Measurements from ENCODE around the gene CCDC61. TPM values are rescaled to one million over a fixed set of nuclear protein-coding genes. Genes with fewer than 3 reads are reported as not detected.

CCDC61 gene
- total and polyA plus RNA-seq, 2 donors (not counting 1 experiment from before 2014, with no cell fraction given): 20.6 to 30.1 TPM

DNA sequence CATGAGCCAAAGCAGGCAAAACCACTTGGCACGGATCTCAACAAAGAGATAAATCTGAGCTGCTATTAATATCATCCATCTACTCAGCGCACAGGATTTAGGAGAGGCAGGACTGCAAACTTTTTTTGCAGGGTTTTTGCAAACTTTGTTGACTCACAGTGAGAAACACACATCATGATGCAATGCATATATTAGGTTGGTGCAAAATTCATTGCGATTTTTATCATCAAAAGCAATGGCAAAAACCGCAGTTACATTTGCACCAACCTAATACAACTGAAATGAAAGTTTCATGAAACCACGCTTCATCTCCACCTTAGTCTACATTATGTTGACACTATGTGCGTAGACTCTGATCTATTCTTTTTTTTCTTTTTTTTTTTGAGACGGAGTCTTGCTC, 17.1 kb upstream of the CCDC61 start:
- Histone ChIP-seq H4K20me1 (ENCODE audit: control insufficient read depth, insufficient read depth, low read length, poor library complexity, severe bottlenecking) (no peaks in the 10 kb centered on the region), H3K4me3 (ENCODE audit: control extremely low read depth in 1 of 5, extremely low read depth in 1 of 5, insufficient read depth in 1 of 5, low read depth in 2 of 5, low read length in 4 of 5) (no peak overlapping the region), H3K27ac (ENCODE audit: low read length in 2 of 2) (no peak overlapping the region), H3K36me3 (replicated peaks in 1 of 2; ENCODE audit: control extremely low read depth in 1 of 2, control insufficient read depth in 1 of 2, extremely low read depth in 1 of 2, insufficient read depth in 2 of 2, low read length in 1 of 2) (no peaks in the 10 kb centered on the region), H3K79me2 (ENCODE audit: control insufficient read depth, insufficient read depth, low read length) (no peaks in the 10 kb centered on the region), H2AFZ (ENCODE audit: insufficient read depth, low read depth, low read length, poor library complexity, severe bottlenecking) (no peak overlapping the region), H3K9me3 (ENCODE audit: control extremely low read depth in 1 of 3, control insufficient read depth in 2 of 3, insufficient read depth in 1 of 3, low read length in 2 of 3) (peaks cover 0 to 14% (median 3%) of the 10 kb centered on the region in 3 donors), H3K27me3 (replicated peaks in 1 of 4; ENCODE audit: control extremely low read depth in 1 of 4, control insufficient read depth in 3 of 4, insufficient read depth in 4 of 4, low read length in 3 of 4) (peaks cover 0 to 39% (median 19%) of the 10 kb centered on the region in 4 experiments), H3K4me2 (replicated peaks; ENCODE audit: low read depth, low read length, poor library complexity, severe bottlenecking) (no peak overlapping the region), H3K4me1 (ENCODE audit: control insufficient read depth in 2 of 2, insufficient read depth in 2 of 2, low read length in 2 of 2) (peaks cover 5 to 8% of the 10 kb centered on the region in 2 donors), H3K9ac (ENCODE audit: low read length) (no peak overlapping the region)
- Mint-ChIP-seq H3K27ac (no peak overlapping the region), H3K27me3 (peaks cover 61% of the 10 kb centered on the region), H3K4me1 (peaks cover 3% of the 10 kb centered on the region), H3K4me3 (no peak overlapping the region), H3K9me3 (ENCODE audit: insufficient read depth) (no peaks in the 10 kb centered on the region)
- CTCF ChIA-PET: no interaction called here
- POLR2A ChIA-PET: no interaction called here
- DNase-seq (no peak), ATAC-seq (ENCODE audit: low read depth) (no peak)
- 100% methylated on average over 2 of the region's 7 CpGs for WGBS (ENCODE audit: insufficient coverage)
- intact Hi-C loops (cut with micrococcal nuclease): no loop called here
- TF ChIP-seq, protein P1, sequence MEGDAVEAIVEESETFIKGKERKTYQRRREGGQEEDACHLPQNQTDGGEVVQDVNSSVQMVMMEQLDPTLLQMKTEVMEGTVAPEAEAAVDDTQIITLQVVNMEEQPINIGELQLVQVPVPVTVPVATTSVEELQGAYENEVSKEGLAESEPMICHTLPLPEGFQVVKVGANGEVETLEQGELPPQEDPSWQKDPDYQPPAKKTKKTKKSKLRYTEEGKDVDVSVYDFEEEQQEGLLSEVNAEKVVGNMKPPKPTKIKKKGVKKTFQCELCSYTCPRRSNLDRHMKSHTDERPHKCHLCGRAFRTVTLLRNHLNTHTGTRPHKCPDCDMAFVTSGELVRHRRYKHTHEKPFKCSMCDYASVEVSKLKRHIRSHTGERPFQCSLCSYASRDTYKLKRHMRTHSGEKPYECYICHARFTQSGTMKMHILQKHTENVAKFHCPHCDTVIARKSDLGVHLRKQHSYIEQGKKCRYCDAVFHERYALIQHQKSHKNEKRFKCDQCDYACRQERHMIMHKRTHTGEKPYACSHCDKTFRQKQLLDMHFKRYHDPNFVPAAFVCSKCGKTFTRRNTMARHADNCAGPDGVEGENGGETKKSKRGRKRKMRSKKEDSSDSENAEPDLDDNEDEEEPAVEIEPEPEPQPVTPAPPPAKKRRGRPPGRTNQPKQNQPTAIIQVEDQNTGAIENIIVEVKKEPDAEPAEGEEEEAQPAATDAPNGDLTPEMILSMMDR (IDR thresholded peaks at IDR 0.05): no peak
- no peak for TF ChIP-seq EZH2 (IDR thresholded peaks at IDR 0.05; ENCODE audit: borderline replicate concordance, insufficient read depth, low read depth, low read length, poor library complexity, severe bottlenecking)

DNA sequence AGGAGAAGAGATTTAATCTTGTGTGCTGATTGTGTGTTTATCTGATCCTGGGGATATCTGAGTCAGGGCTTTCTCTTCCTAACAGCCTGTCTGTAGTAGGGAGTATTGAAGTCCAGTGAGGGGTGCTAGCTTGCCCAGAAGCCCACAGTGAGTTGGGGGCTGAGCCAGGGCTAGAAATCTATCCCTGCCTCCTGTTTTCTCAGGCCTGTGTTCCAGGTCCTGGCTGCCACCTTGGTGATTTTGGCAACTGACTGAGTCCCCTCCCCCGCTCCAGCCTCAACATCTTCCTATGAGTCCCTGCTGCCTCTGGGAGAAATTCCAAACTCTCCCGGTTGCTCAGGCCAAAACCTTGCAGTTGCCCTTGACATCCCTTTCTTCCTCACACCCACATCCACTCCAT, 13.9 kb upstream of the CCDC61 start:
- no peak overlapping the region for H3K9ac ChIP-seq (ENCODE audit: low read length)
- Mint-ChIP-seq H3K4me3 (no peak overlapping the region), H3K27ac (no peak overlapping the region), H3K4me1 (no peaks in the 10 kb centered on the region), H3K9me3 (ENCODE audit: insufficient read depth) (no peaks in the 10 kb centered on the region), H3K27me3 (peaks cover 46% of the 10 kb centered on the region)
- no peaks in the 10 kb centered on the region for H3K36me3 ChIP-seq (replicated peaks in 1 of 2; ENCODE audit: control extremely low read depth in 1 of 2, control insufficient read depth in 1 of 2, extremely low read depth in 1 of 2, insufficient read depth in 2 of 2, low read length in 1 of 2)
- DNase-seq (no peak), ATAC-seq (ENCODE audit: low read depth) (no peak)
- no peaks in the 10 kb centered on the region for H4K20me1 ChIP-seq (ENCODE audit: control insufficient read depth, insufficient read depth, low read length, poor library complexity, severe bottlenecking)
- WGBS (ENCODE audit: insufficient coverage): 71% methylated on average over 2 of the region's 2 CpGs
- intact Hi-C loops (cut with micrococcal nuclease): no loop called here
- no peak overlapping the region for H3K27ac ChIP-seq (ENCODE audit: low read length in 2 of 2)
- TF ChIP-seq, protein P1 (IDR thresholded peaks at IDR 0.05): no peak
- TF ChIP-seq EZH2 (IDR thresholded peaks at IDR 0.05; ENCODE audit: borderline replicate concordance, insufficient read depth, low read depth, low read length, poor library complexity, severe bottlenecking): no peak
- peaks cover 0 to 12% (median under 1%) of the 10 kb centered on the region in 4 experiments for H3K27me3 ChIP-seq (replicated peaks in 1 of 4; ENCODE audit: control extremely low read depth in 1 of 4, control insufficient read depth in 3 of 4, insufficient read depth in 4 of 4, low read length in 3 of 4)
- no peak overlapping the region for H3K4me2 ChIP-seq (replicated peaks; ENCODE audit: low read depth, low read length, poor library complexity, severe bottlenecking)
- peaks cover 0 to 5% (median 0%) of the 10 kb centered on the region in 3 donors for H3K9me3 ChIP-seq (ENCODE audit: control extremely low read depth in 1 of 3, control insufficient read depth in 2 of 3, insufficient read depth in 1 of 3, low read length in 2 of 3)
- ChIA-PET CTCF (no interaction called here), POLR2A (no interaction called here)
- H2AFZ ChIP-seq (ENCODE audit: insufficient read depth, low read depth, low read length, poor library complexity, severe bottlenecking): no peak overlapping the region
- H3K79me2 ChIP-seq (ENCODE audit: control insufficient read depth, insufficient read depth, low read length): no peaks in the 10 kb centered on the region
- H3K4me3 ChIP-seq (ENCODE audit: control extremely low read depth in 1 of 5, extremely low read depth in 1 of 5, insufficient read depth in 1 of 5, low read depth in 2 of 5, low read length in 4 of 5): no peak overlapping the region
- H3K4me1 ChIP-seq (ENCODE audit: control insufficient read depth in 2 of 2, insufficient read depth in 2 of 2, low read length in 2 of 2): no peaks in the 10 kb centered on the region

All from B cell (primary cell).